Thyroid gland (tissue), 4 donors: ENCODE data around the gene L3MBTL2. TPM values are rescaled to one million over a fixed set of nuclear protein-coding genes. Genes with fewer than 3 reads are reported as not detected.

ENCODE experiments used
- DNase-seq, 2 donors: peaks; one replicate each; pipeline ENCODE4 v3.0.0-alpha.2; 2019
- H3K27ac ChIP-seq, 3 donors: fragments of 200-600 bp; sonication (generic); 1 replicate in 2 of 3; 2 replicates in 1 of 3; pipeline ENCODE4 v1.5.1; 2016 to 2019; ENCODE audit warnings: mild to moderate bottlenecking in 1 of 3, moderate library complexity in 1 of 3
- H3K27me3 ChIP-seq: fragments of 200-600 bp; sonication (generic); one replicate; pipeline ENCODE4 v1.5.1; 2019
- H3K36me3 ChIP-seq, 2 donors: fragments of 200-600 bp; sonication (generic); one replicate each; pipeline ENCODE4 v1.5.1; 2016 to 2019
- H3K4me1 ChIP-seq, 2 donors: fragments of 200-600 bp; sonication (generic); one replicate each; pipeline ENCODE4 v1.5.1; 2017 to 2019
- H3K4me3 ChIP-seq, 3 donors: fragments of 200-600 bp; sonication (generic); replicated peaks in 1 of 3; 1 replicate in 2 of 3; 2 replicates in 1 of 3; pipeline ENCODE4 v1.5.1; 2016; ENCODE audit warnings: mild to moderate bottlenecking in 1 of 3
- H3K9me3 ChIP-seq: fragments of 200-600 bp; sonication (generic); one replicate; pipeline ENCODE4 v1.5.1; 2017
- CTCF ChIP-seq, 6 experiments: fragments of 200-600 bp in 3 of 6; fragments of 450-650 bp in 3 of 6; sonication (generic) in 3 of 6; IDR thresholded peaks; one replicate each; pipeline ENCODE4 v1.5.1; 2016 to 2019; ENCODE audit warnings: antibody characterized with exemption in 6 of 6, mild to moderate bottlenecking in 2 of 6, inconsistent platforms in 1 of 6, moderate library complexity in 1 of 6
- POLR2A ChIP-seq, 2 donors: fragments of 450-650 bp; IDR thresholded peaks; one replicate each; pipeline ENCODE4 v1.6.1; 2017; ENCODE audit warnings: antibody characterized with exemption in 2 of 2, mild to moderate bottlenecking in 2 of 2, moderate library complexity in 1 of 2
- WGBS, 2 donors: methylation state at CpG; one replicate each; pipeline ENCODE4 v1.1.5; 2017; 5-methylcytosine and 5-hydroxymethylcytosine counted together
- intact Hi-C: fragments of 100-400 bp; cut with DNase I; formaldehyde crosslinking; loops from one replicate; pipeline ENCODE4 v1.15.1; 2023
- total RNA-seq, 4 donors: library from RNA; depleted of rRNA; stranded (reverse); fragments of >200 nt; gene quantifications; one replicate each; pipeline ENCODE4 v1.2.3, GENCODE V29; 2016

Gene L3MBTL2
- 10 to 100 TPM; 17.2 to 29.2 (median 20.7) TPM for total RNA-seq

GRCh38 chr22:41204992-41205900 lies at the start of gene L3MBTL2:
L3MBTL2 (plus strand) TSS chr22:41205312; CDS start chr22:41205363, 51 bp downstream.
- H3K36me3 ChIP-seq, result no peaks in the 10 kb centered on the region
- peak; percentile 97 for DNase-seq
- H3K9me3 ChIP-seq, result no peaks in the 10 kb centered on the region
- peak within 1 kb of the TSS; percentile 69 to 91 (median 70) for H3K4me3 ChIP-seq
- H3K4me1 ChIP-seq, result peaks cover 4 to 7% of the 10 kb centered on the region in 2 donors
- intact Hi-C loops, result no loop called here
- H3K27me3 ChIP-seq, result no peaks in the 10 kb centered on the region
- TF ChIP-seq POLR2A (IDR thresholded peaks at IDR 0.05) (peak in 1 of 2 donors; percentile 50), CTCF (IDR thresholded peaks at IDR 0.05) (no peak)
- H3K27ac ChIP-seq, result peak within 1 kb of the TSS in 1 of 3 donors; percentile 69
- 2 to 3% methylated on average over 20 to 46 of the region's 47 CpGs for WGBS, 2 donors

GRCh38 chr22:41157083-41157482 lies 48.0 kb upstream of the L3MBTL2 start:
- H3K4me1 ChIP-seq, result peaks cover 0 to 4% of the 10 kb centered on the region in 2 donors
- H3K4me3 ChIP-seq, result no peak overlapping the region
- no peak overlapping the region for H3K27ac ChIP-seq
- TF ChIP-seq CTCF (IDR thresholded peaks at IDR 0.05) (no peak), POLR2A (IDR thresholded peaks at IDR 0.05) (no peak)
- H3K9me3 ChIP-seq, result no peaks in the 10 kb centered on the region
- H3K36me3 ChIP-seq, result peaks cover 81 to 88% of the 10 kb centered on the region in 2 donors
- WGBS, 2 donors, result 79 to 80% methylated on average over 4 of the region's 4 CpGs
- no peak for DNase-seq
- intact Hi-C loops, result no loop called here
- no peaks in the 10 kb centered on the region for H3K27me3 ChIP-seq

- Histone ChIP-seq H3K4me1 (no peaks in the 10 kb centered on the region), H3K27me3 (no peaks in the 10 kb centered on the region), H3K36me3 (peaks cover 71 to 79% of the 10 kb centered on the region in 2 donors), H3K4me3 (no peak overlapping the region), H3K9me3 (no peaks in the 10 kb centered on the region), H3K27ac (no peak overlapping the region)
- intact Hi-C loops, result no loop called here
- TF ChIP-seq CTCF (IDR thresholded peaks at IDR 0.05) (no peak), POLR2A (IDR thresholded peaks at IDR 0.05) (no peak)
- 91 to 93% methylated on average over 8 of the region's 8 CpGs for WGBS, 2 donors
- no peak for DNase-seq
Measured at GRCh38 chr22:41169157-41169556, 36.0 kb upstream of the L3MBTL2 start.

- Histone ChIP-seq H3K4me1 (no peaks in the 10 kb centered on the region), H3K36me3 (peaks cover 85 to 89% of the 10 kb centered on the region in 2 donors), H3K9me3 (no peaks in the 10 kb centered on the region), H3K27ac (no peak overlapping the region), H3K4me3 (no peak overlapping the region), H3K27me3 (no peaks in the 10 kb centered on the region)
- TF ChIP-seq POLR2A (IDR thresholded peaks at IDR 0.05) (no peak), CTCF (IDR thresholded peaks at IDR 0.05) (no peak)
- intact Hi-C loops, result no loop called here
- WGBS, 2 donors, result 80 to 94% methylated on average over 3 of the region's 3 CpGs
- no peak for DNase-seq
Measured at GRCh38 chr22:41171996-41172395, 33.1 kb upstream of the L3MBTL2 start.

- Histone ChIP-seq H3K9me3 (no peaks in the 10 kb centered on the region), H3K27me3 (no peaks in the 10 kb centered on the region), H3K36me3 (peaks cover 82 to 85% of the 10 kb centered on the region in 2 donors), H3K4me1 (no peaks in the 10 kb centered on the region), H3K27ac (no peak overlapping the region), H3K4me3 (no peak overlapping the region)
- no peak for DNase-seq
- intact Hi-C loops, result no loop called here
- TF ChIP-seq CTCF (IDR thresholded peaks at IDR 0.05) (no peak), POLR2A (IDR thresholded peaks at IDR 0.05) (no peak)
- WGBS, 2 donors, result 87 to 94% methylated on average over 2 of the region's 2 CpGs
Measured at GRCh38 chr22:41175546-41175945, 29.6 kb upstream of the L3MBTL2 start.
